Suppressor macrophage treated with lipopolysaccharide for 1 hour (primary cell): ENCODE measurements around the gene GABRD.
"Not testable (repeated sequence)": the region's sequence is repeated elsewhere in the genome, so short reads cannot be mapped to it uniquely, and the experiment has no call there.

ENCODE experiments used
- DNase-seq, 3 donors: peaks; one replicate each; pipeline ENCODE4 v3.0.0-alpha.2; 2020 to 2022

GABRD gene

DNA sequence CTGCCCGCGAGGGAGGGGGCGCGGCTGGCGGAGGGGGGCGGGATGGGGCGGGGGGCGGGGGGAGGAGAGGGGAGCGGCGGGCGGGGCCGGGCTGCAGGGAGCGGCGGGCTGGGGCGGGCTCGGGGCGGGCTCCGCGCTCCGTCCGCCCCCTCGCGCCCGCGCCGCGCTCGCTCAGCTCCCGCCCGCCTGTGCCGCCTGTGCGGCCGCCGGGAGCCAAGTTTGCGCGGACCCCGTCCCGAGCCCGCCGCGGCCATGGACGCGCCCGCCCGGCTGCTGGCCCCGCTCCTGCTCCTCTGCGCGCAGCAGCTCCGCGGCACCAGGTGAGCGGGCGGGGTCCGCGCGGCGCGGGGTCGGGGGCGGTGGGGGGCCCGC lies at the start of gene GABRD:
Gene GABRD, plus strand, starts transcription at position 174 of the 372 bp plus-strand sequence. Its CDS starts 79 bp downstream, at position 253.
- DNase-seq, result peak; percentile 25 to 44 (median 27)

DNA sequence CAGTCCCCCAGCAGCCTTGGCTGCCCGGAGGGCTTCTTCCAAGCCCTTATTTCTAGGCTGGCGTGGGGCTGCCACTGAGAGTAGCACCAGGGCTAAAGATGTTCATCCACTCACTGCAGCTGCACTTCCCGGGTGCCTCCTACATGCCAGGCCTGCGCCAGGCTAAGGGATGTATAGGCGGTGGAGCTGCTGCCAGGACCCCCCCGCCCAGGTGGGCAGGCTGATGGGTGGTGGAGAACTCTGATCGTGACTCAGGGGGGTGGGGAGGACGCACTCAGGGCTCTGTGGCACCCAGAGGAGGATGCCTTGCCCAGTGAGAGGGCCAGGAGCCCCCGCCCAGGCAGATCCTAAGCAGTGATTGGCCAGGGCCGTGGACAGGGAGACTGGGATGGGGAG lies 49.6 kb upstream of the GABRD start:
- DNase-seq, result no peak

DNA sequence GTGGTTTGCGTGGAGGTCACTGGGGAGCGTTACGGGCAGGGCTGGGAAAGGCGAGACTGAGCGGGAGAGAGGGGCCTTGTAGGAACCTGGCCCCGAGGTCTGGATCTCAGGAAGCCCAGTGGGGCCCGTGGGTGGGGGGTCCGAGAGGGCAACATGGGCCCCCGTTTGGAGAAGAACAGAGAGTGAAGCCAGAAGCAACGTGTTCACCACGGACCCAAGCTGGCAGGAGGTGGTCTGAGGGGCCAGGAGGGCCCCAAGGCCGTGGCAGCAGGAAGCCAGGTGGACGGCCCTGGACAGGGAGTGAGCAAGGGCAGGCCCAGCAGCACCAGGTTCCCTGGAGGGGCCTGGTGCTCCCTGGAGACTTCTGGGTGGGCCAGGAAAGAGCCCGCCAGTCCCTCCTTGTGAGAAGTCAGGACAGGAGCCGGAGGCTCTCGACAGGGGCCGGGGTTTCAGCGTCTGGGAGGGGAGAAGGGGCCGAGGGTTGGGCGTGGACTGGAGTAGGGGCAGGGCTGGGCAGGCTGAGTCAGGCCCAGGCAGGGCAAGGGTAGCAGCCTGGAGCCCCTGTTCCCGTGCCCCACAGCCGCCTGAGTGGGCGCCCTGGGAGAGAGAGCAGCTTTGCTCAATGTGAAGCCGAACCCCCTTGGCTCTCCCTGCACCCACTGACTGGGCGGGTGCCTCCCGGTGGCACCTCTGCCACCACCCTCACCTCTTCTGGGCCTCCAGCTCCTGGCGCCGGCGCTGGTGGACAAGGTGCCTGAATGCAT lies 49.0 kb upstream of the GABRD start:
- no peak for DNase-seq

- DNase-seq, result no peak
These were observed 48.1 kb upstream of the GABRD start for GRCh38 chr1:1971017-1971416.

- no peak for DNase-seq
These were observed 47.5 kb upstream of the GABRD start for GRCh38 chr1:1971688-1972087.

- no peak for DNase-seq
These were observed 46.0 kb upstream of the GABRD start for GRCh38 chr1:1972976-1973715.

DNA sequence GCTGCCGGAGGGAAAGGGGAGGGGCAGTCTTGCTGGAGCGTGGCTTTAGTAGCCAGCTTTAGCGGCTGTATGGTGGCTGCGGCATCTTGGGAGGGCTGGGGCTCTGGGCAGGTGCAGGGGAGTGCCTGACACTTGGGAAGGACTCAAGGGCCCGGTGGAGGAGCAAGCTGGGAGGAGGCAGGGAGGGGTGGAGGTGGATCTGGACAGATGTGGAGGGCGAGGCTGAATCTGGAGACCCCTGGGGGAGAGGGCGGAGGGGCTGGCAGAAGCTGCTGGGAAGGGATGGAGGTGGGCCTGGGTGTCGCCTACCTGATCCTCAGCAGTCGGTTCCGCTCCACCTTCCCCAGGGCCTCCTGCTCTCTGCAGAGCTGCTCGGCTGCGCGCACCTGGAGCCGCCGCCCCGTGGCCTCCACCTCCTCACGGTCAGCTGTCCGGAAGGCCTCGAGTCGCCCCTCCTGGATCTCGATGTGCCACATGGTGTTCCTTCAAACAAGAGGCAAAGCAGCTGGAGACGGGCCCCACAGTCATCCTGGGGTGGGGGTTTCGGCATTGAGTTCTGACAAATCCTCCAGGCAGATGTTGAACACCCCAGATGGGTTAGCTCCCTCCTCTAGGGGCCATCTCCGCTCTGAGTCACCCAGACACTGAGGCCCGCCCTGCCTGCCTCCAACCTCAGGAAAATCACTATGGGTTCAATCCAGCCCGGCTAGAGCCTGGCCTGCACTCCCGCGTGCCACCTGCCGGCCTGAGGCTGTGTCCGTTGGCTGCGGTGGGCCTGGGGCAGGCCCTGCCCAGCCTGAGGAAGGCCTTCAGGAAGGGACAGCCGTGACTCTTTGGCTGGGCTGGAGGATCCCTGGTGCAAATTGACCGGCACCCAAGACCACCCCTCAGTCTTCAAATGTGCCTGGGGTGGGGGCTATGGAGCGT lies 45.2 kb upstream of the GABRD start:
- DNase-seq, result no peak

DNA sequence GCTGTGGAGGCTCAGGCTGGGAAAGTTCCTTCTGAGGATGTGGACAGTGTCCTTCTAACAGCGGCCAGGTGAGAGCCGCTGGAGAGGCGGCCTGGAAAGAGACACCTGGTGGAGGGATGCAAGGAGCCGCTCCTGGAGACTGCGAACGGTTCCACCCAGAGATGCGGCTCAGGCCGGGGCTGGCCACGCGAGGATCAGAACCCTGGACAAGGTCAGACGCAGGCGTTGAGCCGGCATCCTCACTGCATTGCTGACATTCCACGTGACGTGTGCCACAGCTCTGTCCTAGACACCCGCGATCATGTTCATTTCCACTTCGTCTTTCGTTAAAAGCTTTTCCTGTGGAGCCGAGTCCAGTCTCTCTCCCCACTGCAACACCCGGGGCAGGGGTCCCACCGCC lies 44.3 kb upstream of the GABRD start:
- DNase-seq, result no peak

- DNase-seq, result peak in 1 of 3 donors; percentile 9
These were observed 43.6 kb upstream of the GABRD start for GRCh38 chr1:1975535-1975934.

- DNase-seq, result no peak
These were observed 43.1 kb upstream of the GABRD start for GRCh38 chr1:1976031-1976430.

GRCh38 chr1:1978108-1978507 lies 41.0 kb upstream of the GABRD start:
- no peak for DNase-seq

DNA sequence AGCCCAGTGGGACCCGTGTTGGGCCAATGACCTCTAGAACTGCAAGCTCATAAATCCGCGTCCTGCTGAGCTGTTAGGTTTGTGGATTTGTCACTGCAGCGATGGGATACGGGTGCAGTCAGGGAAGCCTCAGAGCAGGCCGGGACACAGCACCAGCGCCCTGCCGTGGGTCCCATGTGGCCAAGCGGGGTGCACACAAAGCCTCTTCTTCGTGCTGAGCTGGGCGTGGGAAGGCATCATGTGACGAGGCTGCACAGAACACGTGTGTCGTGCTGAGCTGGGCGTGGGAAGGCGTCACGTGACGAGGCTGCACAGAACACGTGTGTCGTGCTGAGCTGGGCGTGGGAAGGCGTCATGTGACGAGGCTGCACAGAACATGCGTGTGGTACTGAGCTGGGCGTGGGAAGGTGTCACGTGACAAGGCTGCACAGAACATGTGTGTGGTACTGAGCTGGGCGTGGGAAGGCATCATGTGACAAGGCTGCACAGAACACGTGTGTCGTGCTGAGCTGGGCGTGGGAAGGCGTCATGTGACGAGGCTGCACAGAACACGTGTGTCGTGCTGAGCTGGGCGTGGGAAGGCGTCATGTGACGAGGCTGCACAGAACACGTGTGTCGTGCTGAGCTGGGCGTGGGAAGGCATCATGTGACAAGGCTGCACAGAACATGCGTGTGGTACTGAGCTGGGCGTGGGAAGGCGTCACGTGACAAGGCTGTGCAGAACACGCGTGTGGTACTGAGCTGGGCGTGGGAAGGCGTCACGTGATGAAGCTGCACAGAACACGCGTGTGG lies 40.3 kb upstream of the GABRD start:
- DNase-seq, result not testable (repeated sequence)

- DNase-seq, result no peak
These were observed 39.5 kb upstream of the GABRD start for GRCh38 chr1:1979482-1980165.

GRCh38 chr1:1980467-1981141 lies 38.5 kb upstream of the GABRD start:
- DNase-seq, result no peak

DNA sequence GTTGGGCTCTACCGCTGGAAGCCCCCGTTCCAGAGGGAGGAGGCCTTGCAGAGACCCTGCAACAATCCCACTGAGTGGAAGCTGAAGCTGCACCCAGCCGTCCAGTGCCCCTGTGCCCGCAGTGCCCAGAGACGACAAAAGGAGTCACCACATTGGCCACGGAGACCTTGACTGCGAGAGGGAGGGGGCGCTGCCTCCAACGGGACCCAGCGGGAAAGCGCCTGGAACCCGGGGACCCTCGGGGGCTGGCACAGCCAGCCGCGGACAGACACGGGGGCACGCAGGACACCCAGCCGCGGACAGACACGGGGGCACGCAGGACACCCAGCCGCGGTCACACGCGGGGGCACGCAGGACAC lies 38.0 kb upstream of the GABRD start:
- no peak for DNase-seq

DNA sequence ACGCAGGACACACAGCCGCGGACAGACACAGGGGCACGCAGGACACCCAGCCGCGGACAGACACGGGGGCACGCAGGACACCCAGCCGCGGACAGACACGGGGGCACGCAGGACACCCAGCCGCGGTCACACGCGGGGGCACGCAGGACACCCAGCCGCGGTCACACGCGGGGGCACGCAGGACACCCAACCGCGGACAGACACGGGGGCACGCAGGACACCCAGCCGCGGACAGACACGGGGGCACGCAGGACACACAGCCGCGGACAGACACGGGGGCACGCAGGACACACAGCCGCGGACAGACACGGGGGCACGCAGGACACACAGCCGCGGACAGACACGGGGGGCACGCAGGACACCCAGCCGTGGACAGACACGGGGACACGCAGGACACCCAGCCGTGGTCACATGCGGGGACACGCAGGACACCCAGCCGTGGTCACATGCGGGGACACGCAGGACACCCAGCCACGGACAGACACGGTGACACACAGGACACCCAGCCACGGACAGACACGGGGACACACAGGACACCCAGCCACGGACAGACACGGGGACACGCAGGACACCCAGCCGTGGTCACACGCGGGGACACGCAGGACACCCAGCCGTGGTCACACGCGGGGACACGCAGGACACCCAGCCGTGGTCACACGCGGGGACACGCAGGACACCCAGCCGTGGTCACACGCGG lies 37.4 kb upstream of the GABRD start:
- not testable (repeated sequence) for DNase-seq

- no peak for DNase-seq
These were observed 36.5 kb upstream of the GABRD start for GRCh38 chr1:1982379-1983232.

DNA sequence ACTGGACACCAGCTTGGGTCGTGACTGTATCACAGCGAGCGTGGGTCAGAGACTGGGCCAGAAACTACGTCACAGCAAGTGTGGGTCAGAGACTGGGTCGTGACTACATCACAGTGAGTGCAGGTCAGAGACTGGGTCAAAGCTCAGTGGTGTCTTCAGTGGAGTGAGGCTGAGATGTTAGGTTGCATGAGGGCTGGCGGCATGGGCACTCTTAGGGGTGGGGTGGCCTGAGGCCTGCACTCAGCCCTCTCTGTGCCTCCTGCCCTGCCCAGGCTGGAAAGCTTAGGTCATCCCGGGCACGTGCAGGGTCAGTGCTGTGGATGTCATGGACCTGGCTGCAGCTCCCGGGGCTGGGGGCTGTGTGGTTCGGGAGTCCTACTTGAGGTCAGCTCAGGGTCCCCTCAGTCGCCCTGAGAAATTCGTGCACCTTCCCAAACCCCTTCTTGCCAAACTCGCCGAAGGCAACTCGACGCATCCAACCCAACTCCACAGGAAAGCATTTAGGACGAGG lies 34.5 kb upstream of the GABRD start:
- no peak for DNase-seq

GRCh38 chr1:1985375-1986050 lies 33.6 kb upstream of the GABRD start:
- no peak for DNase-seq
